Thoracic aorta (tissue), 2 donors: Measurements from ENCODE around the gene ALKBH3. TPM values are rescaled to one million over a fixed set of nuclear protein-coding genes. Genes with fewer than 3 reads are reported as not detected.

Experiments used
- ATAC-seq: fragments of 150-250 bp; one replicate; pipeline ENCODE4 v1.8.0; 2017; ENCODE audit warnings: low read depth; ENCODE audit not compliant: insufficient number of reproducible peaks, low FRiP score
- DNase-seq: peaks from one replicate; pipeline ENCODE4 v3.0.0-alpha.2; 2020; ENCODE audit warnings: low spot score
- H3K27ac ChIP-seq, 2 donors: fragments of 200-600 bp; sonication (generic); 1 replicate in 1 of 2; 2 replicates in 1 of 2; pipeline ENCODE4 v1.5.1; 2016; ENCODE audit warnings: mild to moderate bottlenecking in 2 of 2, moderate library complexity in 2 of 2
- H3K27me3 ChIP-seq: fragments of 200-600 bp; sonication (generic); replicated peaks from 2 replicates; pipeline ENCODE4 v1.6.0; 2016; ENCODE audit warnings: mild to moderate bottlenecking; ENCODE audit not compliant: insufficient read depth
- H3K36me3 ChIP-seq: fragments of 200-600 bp; sonication (generic); one replicate; pipeline ENCODE4 v1.5.1; 2016
- H3K4me1 ChIP-seq, 2 donors: fragments of 200-600 bp; sonication (generic); 1 replicate in 1 of 2; 2 replicates in 1 of 2; pipeline versions ENCODE4 v1.5.1 to v1.6.0; 2016; ENCODE audit warnings: low read depth in 2 of 2, mild to moderate bottlenecking in 1 of 2; ENCODE audit not compliant: control insufficient read depth in 1 of 2
- H3K4me3 ChIP-seq: fragments of 200-600 bp; sonication (generic); 2 replicates; pipeline ENCODE4 v1.5.1; 2016; ENCODE audit warnings: mild to moderate bottlenecking
- H3K9me3 ChIP-seq: fragments of 200-600 bp; sonication (generic); 2 replicates; pipeline ENCODE4 v1.5.1; 2016
- total RNA-seq, 2 donors: library from RNA; depleted of rRNA; stranded (reverse); fragments of >200 nt; gene quantifications; one replicate each; pipeline versions ENCODE4 v1.1.0 to v1.2.3, GENCODE V29; 2016
- TF ChIP-seq, protein P1 (sequence below): fragments of 200-600 bp; sonication (generic); IDR thresholded peaks from one replicate; pipeline ENCODE4 v1.5.1; 2019; ENCODE audit warnings: antibody characterized with exemption

ALKBH3 gene
- total RNA-seq, 2 donors from 2014 or later: 28.1 to 65.5 TPM

GRCh38 chr11:43920598-43921419 lies 40.2 kb downstream of the ALKBH3 start:
- Histone ChIP-seq H3K27me3 (no peaks in the 10 kb centered on the region), H3K36me3 (peaks cover 6% of the 10 kb centered on the region), H3K4me1 (peaks cover 53 to 63% of the 10 kb centered on the region in 2 donors), H3K9me3 (no peaks in the 10 kb centered on the region), H3K27ac (peak overlapping the region; percentile 92 to 94), H3K4me3 (peak overlapping the region; percentile 18)
- ATAC-seq (peak; percentile 97), DNase-seq (peak; percentile 63)
- TF ChIP-seq, protein P1, sequence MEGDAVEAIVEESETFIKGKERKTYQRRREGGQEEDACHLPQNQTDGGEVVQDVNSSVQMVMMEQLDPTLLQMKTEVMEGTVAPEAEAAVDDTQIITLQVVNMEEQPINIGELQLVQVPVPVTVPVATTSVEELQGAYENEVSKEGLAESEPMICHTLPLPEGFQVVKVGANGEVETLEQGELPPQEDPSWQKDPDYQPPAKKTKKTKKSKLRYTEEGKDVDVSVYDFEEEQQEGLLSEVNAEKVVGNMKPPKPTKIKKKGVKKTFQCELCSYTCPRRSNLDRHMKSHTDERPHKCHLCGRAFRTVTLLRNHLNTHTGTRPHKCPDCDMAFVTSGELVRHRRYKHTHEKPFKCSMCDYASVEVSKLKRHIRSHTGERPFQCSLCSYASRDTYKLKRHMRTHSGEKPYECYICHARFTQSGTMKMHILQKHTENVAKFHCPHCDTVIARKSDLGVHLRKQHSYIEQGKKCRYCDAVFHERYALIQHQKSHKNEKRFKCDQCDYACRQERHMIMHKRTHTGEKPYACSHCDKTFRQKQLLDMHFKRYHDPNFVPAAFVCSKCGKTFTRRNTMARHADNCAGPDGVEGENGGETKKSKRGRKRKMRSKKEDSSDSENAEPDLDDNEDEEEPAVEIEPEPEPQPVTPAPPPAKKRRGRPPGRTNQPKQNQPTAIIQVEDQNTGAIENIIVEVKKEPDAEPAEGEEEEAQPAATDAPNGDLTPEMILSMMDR: no peak

DNA sequence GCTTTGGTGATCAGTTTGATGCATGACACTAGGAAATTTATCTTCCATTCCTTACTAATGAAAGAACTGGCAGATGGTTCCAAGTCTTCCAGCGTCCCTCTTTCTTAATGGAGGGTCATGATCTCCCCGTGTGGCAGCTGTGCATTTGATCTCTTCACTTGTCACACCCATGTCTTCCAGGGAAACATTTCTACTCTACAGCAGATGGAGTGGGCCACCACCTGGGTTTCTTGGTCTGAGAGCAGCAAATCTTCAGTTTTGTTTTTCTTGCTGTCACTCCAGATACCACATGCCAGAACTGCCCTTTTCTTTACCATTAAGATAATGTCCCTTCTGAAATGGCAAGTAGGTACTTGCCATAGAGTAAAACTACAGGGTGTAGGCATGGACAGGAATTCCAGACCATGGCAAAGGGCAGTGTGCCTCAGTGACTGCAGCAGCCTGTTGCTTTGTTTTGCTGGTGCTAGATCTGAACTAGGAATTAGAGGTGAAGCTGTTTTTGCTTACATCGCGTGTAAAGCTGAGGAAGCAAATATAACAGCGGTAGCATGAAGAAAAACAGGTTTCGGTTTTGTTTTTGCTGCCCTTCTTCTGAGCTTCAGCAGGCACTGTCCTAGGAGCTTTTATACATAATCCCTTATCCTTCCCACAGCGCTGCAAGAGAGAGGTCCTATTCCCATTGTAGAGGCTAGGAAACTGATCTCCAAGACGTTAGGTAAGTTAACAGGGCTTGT lies 41.1 kb downstream of the ALKBH3 start:
- Histone ChIP-seq H3K36me3 (peaks cover 6% of the 10 kb centered on the region), H3K27ac (peak overlapping the region; percentile 92 to 94), H3K27me3 (no peaks in the 10 kb centered on the region), H3K9me3 (no peaks in the 10 kb centered on the region), H3K4me3 (peak overlapping the region; percentile 1), H3K4me1 (peaks cover 61 to 72% of the 10 kb centered on the region in 2 donors)
- DNase-seq (no peak), ATAC-seq (no peak)
- TF ChIP-seq, protein P1: no peak

- Histone ChIP-seq H3K9me3 (no peaks in the 10 kb centered on the region), H3K4me1 (peaks cover 63 to 77% of the 10 kb centered on the region in 2 donors), H3K4me3 (peak overlapping the region; percentile 1), H3K36me3 (peaks cover 6% of the 10 kb centered on the region), H3K27me3 (no peaks in the 10 kb centered on the region), H3K27ac (peak overlapping the region; percentile 92 to 94)
- TF ChIP-seq, protein P1: no peak
- DNase-seq (no peak), ATAC-seq (no peak)
Measured at GRCh38 chr11:43922295-43922648, 41.6 kb downstream of the ALKBH3 start.

GRCh38 chr11:43922744-43923405 lies 42.2 kb downstream of the ALKBH3 start:
- no peaks in the 10 kb centered on the region for H3K27me3 ChIP-seq
- DNase-seq (no peak), ATAC-seq (no peak)
- no peaks in the 10 kb centered on the region for H3K9me3 ChIP-seq
- peak overlapping the region; percentile 92 to 94 for H3K27ac ChIP-seq
- H3K4me1 ChIP-seq: peaks cover 59 to 83% of the 10 kb centered on the region in 2 donors
- H3K4me3 ChIP-seq: peak overlapping the region; percentile 16
- H3K36me3 ChIP-seq: peaks cover 6% of the 10 kb centered on the region
- TF ChIP-seq, protein P1: peak; percentile 12
